Cardiac muscle cell (in vitro differentiated cells and primary cell): ENCODE data around the gene POLD3. TPM values are rescaled to one million over a fixed set of nuclear protein-coding genes. Genes with fewer than 3 reads are reported as not detected.
A peak's percentile ranks its signal among the peaks of the same experiment; 100 is the strongest.

Source experiments
- DNase-seq, 2 donors: peaks; one replicate each; pipeline versions ENCODE4 v3.0.0 to v3.0.0-alpha.2; 2010 to 2017; ENCODE audit warnings: low read depth in 1 of 2, low spot score in 1 of 2
- H3K27ac ChIP-seq: fragments of 200-600 bp; sonication (generic); 2 replicates; pipeline ENCODE4 v1.5.1; 2016
- H3K27me3 ChIP-seq: fragments of 200-600 bp; sonication (generic); 2 replicates; pipeline ENCODE4 v1.6.0; 2016; ENCODE audit warnings: control low read depth
- H3K36me3 ChIP-seq: fragments of 200-600 bp; sonication (generic); 2 replicates; pipeline ENCODE4 v1.5.1; 2016; ENCODE audit warnings: control low read depth
- H3K4me1 ChIP-seq: fragments of 200-600 bp; sonication (generic); 2 replicates; pipeline ENCODE4 v1.8.1; 2017; ENCODE audit warnings: low read depth, mild to moderate bottlenecking, mixed run types
- H3K4me3 ChIP-seq: fragments of 200-600 bp; sonication (generic); 2 replicates; pipeline ENCODE4 v1.5.1; 2016; ENCODE audit warnings: mild to moderate bottlenecking
- H3K9me3 ChIP-seq: fragments of 200-600 bp; sonication (generic); 2 replicates; pipeline ENCODE4 v1.5.1; 2017; ENCODE audit warnings: low read depth, mild to moderate bottlenecking, control low read depth
- polyA plus RNA-seq: library from polyadenylated mRNA; unstranded; fragments of >200 nt; fragmentation: Nextera tagmentation; extraction: Ambion mirVana; gene quantifications from 2 replicates; pipeline ENCODE4 v1.2.1, GENCODE V29; 2016
- total RNA-seq: library from RNA; depleted of rRNA; stranded (reverse); fragments of >200 nt; gene quantifications from 2 replicates; pipeline ENCODE4 v1.2.3, GENCODE V29; 2016
- TF ChIP-seq, protein P1 (sequence below): IDR thresholded peaks from 2 replicates; pipeline ENCODE4 v1.5.1; 2012; ENCODE audit warnings: low read depth, mild to moderate bottlenecking, low read length

The POLD3 gene
- total and polyA plus RNA-seq, 2 experiments from 2014 or later, result 13.1 to 24.1 TPM

- no peak overlapping the region for H3K27ac ChIP-seq
- no peak overlapping the region for H3K4me3 ChIP-seq
- H3K9me3 ChIP-seq, result no peaks in the 10 kb centered on the region
- H3K4me1 ChIP-seq, result no peaks in the 10 kb centered on the region
- H3K36me3 ChIP-seq, result peaks cover 9% of the 10 kb centered on the region
- DNase-seq, result peak in 1 of 2 donors; percentile 18
- H3K27me3 ChIP-seq, result no peaks in the 10 kb centered on the region
- TF ChIP-seq, protein P1, sequence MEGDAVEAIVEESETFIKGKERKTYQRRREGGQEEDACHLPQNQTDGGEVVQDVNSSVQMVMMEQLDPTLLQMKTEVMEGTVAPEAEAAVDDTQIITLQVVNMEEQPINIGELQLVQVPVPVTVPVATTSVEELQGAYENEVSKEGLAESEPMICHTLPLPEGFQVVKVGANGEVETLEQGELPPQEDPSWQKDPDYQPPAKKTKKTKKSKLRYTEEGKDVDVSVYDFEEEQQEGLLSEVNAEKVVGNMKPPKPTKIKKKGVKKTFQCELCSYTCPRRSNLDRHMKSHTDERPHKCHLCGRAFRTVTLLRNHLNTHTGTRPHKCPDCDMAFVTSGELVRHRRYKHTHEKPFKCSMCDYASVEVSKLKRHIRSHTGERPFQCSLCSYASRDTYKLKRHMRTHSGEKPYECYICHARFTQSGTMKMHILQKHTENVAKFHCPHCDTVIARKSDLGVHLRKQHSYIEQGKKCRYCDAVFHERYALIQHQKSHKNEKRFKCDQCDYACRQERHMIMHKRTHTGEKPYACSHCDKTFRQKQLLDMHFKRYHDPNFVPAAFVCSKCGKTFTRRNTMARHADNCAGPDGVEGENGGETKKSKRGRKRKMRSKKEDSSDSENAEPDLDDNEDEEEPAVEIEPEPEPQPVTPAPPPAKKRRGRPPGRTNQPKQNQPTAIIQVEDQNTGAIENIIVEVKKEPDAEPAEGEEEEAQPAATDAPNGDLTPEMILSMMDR, result no peak
These were observed 47.2 kb downstream of the POLD3 start for GRCh38 chr11:74639533-74639932.

GRCh38 chr11:74641289-74641688 lies 48.9 kb downstream of the POLD3 start:
- Histone ChIP-seq H3K9me3 (no peaks in the 10 kb centered on the region), H3K27ac (no peak overlapping the region), H3K27me3 (no peaks in the 10 kb centered on the region), H3K36me3 (peaks cover 6% of the 10 kb centered on the region), H3K4me1 (no peaks in the 10 kb centered on the region), H3K4me3 (no peak overlapping the region)
- DNase-seq, result no peak
- TF ChIP-seq, protein P1, result no peak

DNA sequence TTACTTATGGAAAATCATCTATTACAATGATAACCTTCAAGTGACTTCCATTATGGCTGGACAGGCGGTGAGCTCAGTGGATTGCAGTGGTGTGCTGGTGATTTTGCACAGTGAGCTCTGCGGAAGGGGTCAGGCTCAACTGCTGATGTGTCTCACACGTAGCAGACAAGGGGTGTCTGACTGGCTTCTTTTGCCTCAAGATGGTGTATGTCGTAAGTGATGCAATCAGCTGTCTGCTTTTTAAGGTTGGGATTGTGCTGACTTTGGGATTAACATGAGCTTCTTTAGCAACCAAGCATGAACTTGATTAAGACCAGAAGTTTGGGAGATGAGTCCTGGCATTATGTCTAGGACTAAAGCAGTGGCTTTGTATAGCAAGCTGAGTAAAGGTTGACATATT lies 49.5 kb downstream of the POLD3 start:
- peaks cover 4% of the 10 kb centered on the region for H3K36me3 ChIP-seq
- no peaks in the 10 kb centered on the region for H3K4me1 ChIP-seq
- H3K27me3 ChIP-seq, result no peaks in the 10 kb centered on the region
- DNase-seq, result peak in 1 of 2 donors; percentile 16
- H3K9me3 ChIP-seq, result no peaks in the 10 kb centered on the region
- H3K27ac ChIP-seq, result no peak overlapping the region
- TF ChIP-seq, protein P1, result no peak
- H3K4me3 ChIP-seq, result no peak overlapping the region

DNA sequence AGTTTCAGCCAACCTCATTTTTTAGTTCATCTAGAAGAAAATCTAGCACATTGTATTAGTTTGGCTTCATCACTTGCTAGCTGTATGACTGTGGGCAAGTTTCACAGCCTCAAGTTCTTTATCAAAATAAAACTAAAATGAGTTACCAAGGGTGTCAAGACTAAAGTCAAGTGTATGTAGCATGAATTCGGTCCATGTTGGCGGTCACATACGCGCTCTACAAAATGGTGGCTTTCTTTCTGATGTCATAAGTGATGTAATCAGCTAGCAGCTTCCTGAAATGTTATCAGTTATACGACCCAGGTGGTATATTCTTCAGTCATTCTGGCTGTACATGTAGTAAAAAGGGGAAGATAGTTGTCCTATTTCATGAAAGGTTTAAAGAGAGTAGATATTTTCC lies 50.5 kb downstream of the POLD3 start:
- no peaks in the 10 kb centered on the region for H3K9me3 ChIP-seq
- no peaks in the 10 kb centered on the region for H3K4me1 ChIP-seq
- TF ChIP-seq, protein P1, result no peak
- no peak overlapping the region for H3K27ac ChIP-seq
- no peak for DNase-seq
- H3K4me3 ChIP-seq, result no peak overlapping the region
- H3K36me3 ChIP-seq, result peaks cover 4% of the 10 kb centered on the region
- H3K27me3 ChIP-seq, result no peaks in the 10 kb centered on the region

DNA sequence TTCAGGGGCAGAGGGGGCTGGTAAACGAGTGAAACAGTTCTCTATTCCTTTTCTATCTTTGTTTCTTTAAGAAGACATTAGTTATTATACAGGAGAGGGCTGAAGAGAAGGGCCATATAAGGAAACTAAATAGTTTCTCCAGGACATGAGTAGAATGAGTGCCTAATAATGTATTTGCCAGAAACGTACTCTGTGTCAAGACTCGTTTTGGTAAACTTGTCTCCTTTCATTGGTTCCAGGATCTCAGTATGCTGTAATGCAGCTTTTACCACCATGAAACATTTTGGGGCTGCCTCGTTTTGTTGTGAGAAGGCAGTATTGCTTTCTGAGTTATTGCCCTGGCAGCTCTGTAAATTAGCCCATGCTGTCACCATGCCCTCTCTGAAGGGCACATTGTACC lies 51.7 kb downstream of the POLD3 start:
- no peaks in the 10 kb centered on the region for H3K27me3 ChIP-seq
- DNase-seq, result no peak
- no peak overlapping the region for H3K4me3 ChIP-seq
- TF ChIP-seq, protein P1, result no peak
- no peaks in the 10 kb centered on the region for H3K9me3 ChIP-seq
- no peaks in the 10 kb centered on the region for H3K4me1 ChIP-seq
- H3K36me3 ChIP-seq, result peaks cover 4% of the 10 kb centered on the region
- no peak overlapping the region for H3K27ac ChIP-seq

DNA sequence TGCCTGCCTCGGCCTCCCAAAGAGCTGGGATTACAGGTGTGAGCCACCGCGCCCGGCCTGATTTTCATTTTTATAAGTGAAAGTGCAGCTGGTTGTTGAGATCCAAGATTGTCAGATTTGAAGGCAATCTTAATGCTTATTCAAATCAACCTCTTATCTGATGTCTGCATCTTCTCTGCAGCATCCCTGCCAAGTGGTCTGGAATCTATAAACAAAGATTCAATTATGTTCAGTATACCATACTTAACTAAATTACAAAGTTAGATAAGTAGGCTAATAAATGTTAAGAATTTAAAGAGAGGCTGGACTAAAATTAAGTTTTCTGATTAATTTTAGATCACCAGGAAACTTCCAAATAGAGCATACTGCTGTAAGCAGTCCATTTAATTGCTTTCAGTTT lies 53.8 kb downstream of the POLD3 start:
- no peak overlapping the region for H3K4me3 ChIP-seq
- no peak for DNase-seq
- no peaks in the 10 kb centered on the region for H3K27me3 ChIP-seq
- TF ChIP-seq, protein P1, result no peak
- no peaks in the 10 kb centered on the region for H3K36me3 ChIP-seq
- H3K27ac ChIP-seq, result no peak overlapping the region
- H3K4me1 ChIP-seq, result no peaks in the 10 kb centered on the region
- no peaks in the 10 kb centered on the region for H3K9me3 ChIP-seq
